Embryonic facial prominence (tissue), 1 donor: ENCODE results near the gene ADAMTS13.
"Not testable (repeated sequence)": the region's sequence is repeated elsewhere in the genome, so short reads cannot be mapped to it uniquely, and the experiment has no call there.

Experiments used
- DNase-seq: peaks from one replicate; pipeline ENCODE4 v3.0.0-alpha.2; 2016; ENCODE audit errors: extremely low spot score

Gene ADAMTS13

GRCh38 chr9:133425049-133425632, 3.0 kb downstream of the ADAMTS13 start:
- DNase-seq = no peak

GRCh38 chr9:133426011-133426410, 3.8 kb downstream of the ADAMTS13 start:
- DNase-seq = no peak

GRCh38 chr9:133427658-133428348, 5.6 kb downstream of the ADAMTS13 start:
- no peak for DNase-seq

GRCh38 chr9:133428617-133429101, 6.5 kb downstream of the ADAMTS13 start:
- no peak for DNase-seq

GRCh38 chr9:133429214-133429613, 7.0 kb downstream of the ADAMTS13 start:
- no peak for DNase-seq

- DNase-seq = no peak
These were observed 7.5 kb downstream of the ADAMTS13 start for GRCh38 chr9:133429641-133430161.

- DNase-seq = no peak
These were observed 8.1 kb downstream of the ADAMTS13 start for GRCh38 chr9:133430244-133430643.

GRCh38 chr9:133433351-133433843, 11.2 kb downstream of the ADAMTS13 start:
- no peak for DNase-seq

GRCh38 chr9:133436681-133437080, 14.5 kb downstream of the ADAMTS13 start:
- no peak for DNase-seq

GRCh38 chr9:133437753-133438531, 15.8 kb downstream of the ADAMTS13 start:
- no peak for DNase-seq

GRCh38 chr9:133439337-133439736, 17.2 kb downstream of the ADAMTS13 start:
- DNase-seq = no peak

- no peak for DNase-seq
These were observed 18.7 kb downstream of the ADAMTS13 start for GRCh38 chr9:133440874-133441273.

GRCh38 chr9:133441571-133441970, 19.4 kb downstream of the ADAMTS13 start:
- no peak for DNase-seq

GRCh38 chr9:133443248-133443647, 21.1 kb downstream of the ADAMTS13 start:
- no peak for DNase-seq

- no peak for DNase-seq
These were observed 21.8 kb downstream of the ADAMTS13 start for GRCh38 chr9:133443982-133444381.

GRCh38 chr9:133445293-133445969, 23.3 kb downstream of the ADAMTS13 start:
- no peak for DNase-seq

- no peak for DNase-seq
These were observed 26.4 kb downstream of the ADAMTS13 start for GRCh38 chr9:133448487-133448972.

- no peak for DNase-seq
These were observed 27.6 kb downstream of the ADAMTS13 start for GRCh38 chr9:133449760-133450159.

- DNase-seq = not testable (repeated sequence)
These were observed 29.7 kb downstream of the ADAMTS13 start for GRCh38 chr9:133451865-133452264.

GRCh38 chr9:133452562-133452961, 30.4 kb downstream of the ADAMTS13 start:
- no peak for DNase-seq

- no peak for DNase-seq
These were observed 31.5 kb downstream of the ADAMTS13 start for GRCh38 chr9:133453651-133454050.
